Muscle layer of duodenum (tissue), 2 donors: ENCODE data around the gene ZBBX.

Experiments used
- H3K27ac ChIP-seq: one replicate; pipeline ENCODE4 v1.7.0; 2013; ENCODE audit warnings: mild to moderate bottlenecking, low read length
- H3K27me3 ChIP-seq: one replicate; pipeline ENCODE4 v1.7.0; 2013; ENCODE audit warnings: low read depth, mild to moderate bottlenecking, control low read depth, low read length
- H3K36me3 ChIP-seq, 2 donors: one replicate each; pipeline ENCODE4 v1.7.0; 2013; ENCODE audit warnings: low read length in 2 of 2, control low read depth in 1 of 2, mild to moderate bottlenecking in 1 of 2; ENCODE audit not compliant: insufficient read depth in 2 of 2, control insufficient read depth in 1 of 2
- H3K4me1 ChIP-seq, 2 donors: one replicate each; pipeline ENCODE4 v1.7.0; 2013; ENCODE audit warnings: low read length in 2 of 2, mild to moderate bottlenecking in 2 of 2, control low read depth in 1 of 2, moderate library complexity in 1 of 2; ENCODE audit not compliant: insufficient read depth in 2 of 2, control insufficient read depth in 1 of 2
- H3K4me3 ChIP-seq, 2 donors: one replicate each; pipeline ENCODE4 v1.7.0; 2013; ENCODE audit warnings: low read length in 2 of 2, low read depth in 1 of 2, mild to moderate bottlenecking in 1 of 2
- H3K9me3 ChIP-seq, 2 donors: one replicate each; pipeline ENCODE4 v1.7.0; 2013; ENCODE audit warnings: low read length in 2 of 2, control low read depth in 1 of 2, mild to moderate bottlenecking in 1 of 2; ENCODE audit not compliant: control insufficient read depth in 1 of 2
- donor health status: healthy.

Gene ZBBX

GRCh38 chr3:167228135-167228534, 152.0 kb downstream of the ZBBX start:
- H3K9me3 ChIP-seq: no peaks in the 10 kb centered on the region
- no peaks in the 10 kb centered on the region for H3K4me1 ChIP-seq
- H3K36me3 ChIP-seq: no peaks in the 10 kb centered on the region
- no peak overlapping the region for H3K27ac ChIP-seq
- no peaks in the 10 kb centered on the region for H3K27me3 ChIP-seq
- H3K4me3 ChIP-seq: no peak overlapping the region

- no peaks in the 10 kb centered on the region for H3K27me3 ChIP-seq
- no peak overlapping the region for H3K4me3 ChIP-seq
- H3K4me1 ChIP-seq: no peaks in the 10 kb centered on the region
- no peaks in the 10 kb centered on the region for H3K9me3 ChIP-seq
- no peak overlapping the region for H3K27ac ChIP-seq
- no peaks in the 10 kb centered on the region for H3K36me3 ChIP-seq
Observed at GRCh38 chr3:167225821-167226220, 154.3 kb downstream of the ZBBX start.

- Histone ChIP-seq H3K4me1 (no peaks in the 10 kb centered on the region), H3K4me3 (no peak overlapping the region), H3K27ac (no peak overlapping the region), H3K36me3 (no peaks in the 10 kb centered on the region), H3K27me3 (no peaks in the 10 kb centered on the region), H3K9me3 (no peaks in the 10 kb centered on the region)
Observed at GRCh38 chr3:167209011-167209410, 171.1 kb downstream of the ZBBX start.

DNA sequence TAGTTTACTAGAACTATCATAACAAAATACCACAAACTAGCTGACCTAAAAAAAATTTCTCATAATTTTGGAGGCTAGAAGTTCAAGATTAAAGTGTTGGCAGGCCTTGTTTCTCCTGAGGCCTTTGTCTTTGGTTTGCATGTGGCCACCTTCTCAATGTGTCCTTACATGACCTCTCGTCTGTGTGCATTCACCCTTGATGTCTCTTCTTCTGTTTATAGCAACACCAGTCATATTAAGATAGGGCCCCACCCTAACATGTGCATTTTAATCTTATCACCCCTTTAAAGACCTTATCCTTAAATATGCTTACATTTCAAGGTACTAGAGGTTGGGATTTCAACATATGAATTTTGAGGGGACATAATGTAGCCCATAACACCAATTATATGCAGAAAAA, 177.0 kb downstream of the ZBBX start:
- no peak overlapping the region for H3K27ac ChIP-seq
- no peaks in the 10 kb centered on the region for H3K36me3 ChIP-seq
- no peaks in the 10 kb centered on the region for H3K9me3 ChIP-seq
- no peak overlapping the region for H3K4me3 ChIP-seq
- no peaks in the 10 kb centered on the region for H3K4me1 ChIP-seq
- H3K27me3 ChIP-seq: no peaks in the 10 kb centered on the region

GRCh38 chr3:167198949-167199600, 181.0 kb downstream of the ZBBX start:
- no peaks in the 10 kb centered on the region for H3K9me3 ChIP-seq
- H3K4me1 ChIP-seq: no peaks in the 10 kb centered on the region
- H3K4me3 ChIP-seq: no peak overlapping the region
- no peak overlapping the region for H3K27ac ChIP-seq
- H3K36me3 ChIP-seq: no peaks in the 10 kb centered on the region
- H3K27me3 ChIP-seq: no peaks in the 10 kb centered on the region
